ENCODE data around the gene KCNJ3. TPM values are rescaled to one million over a fixed set of nuclear protein-coding genes. Genes with fewer than 3 reads are reported as not detected.

The KCNJ3 gene
- polyA plus RNA-seq, 3 donors: not detected

DNA sequence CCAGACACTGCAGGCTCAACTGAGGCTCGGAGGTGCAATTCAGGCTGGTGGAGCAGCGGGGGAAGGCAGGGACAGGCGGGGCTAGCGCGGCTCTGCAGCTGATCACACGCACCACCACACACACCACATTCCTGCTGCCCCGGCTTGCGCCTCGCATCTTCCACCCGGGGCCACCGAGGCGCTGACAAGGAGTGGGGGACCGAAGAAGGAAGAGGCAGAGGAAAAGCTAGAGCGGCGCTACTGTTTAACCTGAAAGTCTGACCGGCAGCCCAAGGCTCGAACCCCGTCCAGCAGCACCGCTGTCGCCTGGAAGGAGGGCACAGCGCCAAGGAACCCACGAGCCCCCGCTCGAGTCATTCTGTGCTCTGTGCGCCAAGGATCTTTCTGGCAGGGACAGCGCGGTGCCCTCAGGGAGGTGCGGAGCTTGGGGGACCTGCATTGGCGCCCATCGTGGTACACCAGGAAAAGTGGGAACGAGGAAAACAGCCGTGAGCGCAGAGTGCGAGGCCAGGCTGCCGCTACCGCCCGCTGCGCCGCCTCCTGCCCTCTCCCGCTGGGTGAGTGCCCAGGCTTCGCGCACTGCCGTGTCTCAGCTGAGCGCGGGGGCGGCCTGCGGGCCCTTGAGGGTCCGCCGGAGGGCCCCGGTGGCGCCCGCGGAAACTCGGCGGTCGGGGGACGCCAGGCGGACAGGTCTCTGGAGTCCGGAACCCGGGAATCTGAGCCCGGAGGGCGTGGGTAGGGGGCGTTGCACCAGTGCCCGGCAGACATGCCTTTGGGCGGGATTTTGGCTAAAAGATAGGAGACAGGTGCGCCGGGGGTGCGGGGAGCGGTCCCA is 860 bp upstream of the KCNJ3 start:
- H3K36me3 ChIP-seq (replicated peaks in 1 of 2; ENCODE audit: control insufficient read depth in 1 of 2, insufficient read depth in 2 of 2, low read length in 2 of 2): no peaks in the 10 kb centered on the region
- DNase-seq: no peak
- no peak overlapping the region for H2AFZ ChIP-seq (ENCODE audit: insufficient read depth, low read depth, low read length, poor library complexity, severe bottlenecking)
- WGBS (ENCODE audit: insufficient coverage): under 1% methylated on average over 57 of the region's 69 CpGs
- H3K27me3 ChIP-seq (ENCODE audit: control insufficient read depth in 2 of 2, insufficient read depth in 2 of 2, low read length in 2 of 2): peaks cover 28 to 46% of the 10 kb centered on the region in 2 donors
- TF ChIP-seq, protein P1, sequence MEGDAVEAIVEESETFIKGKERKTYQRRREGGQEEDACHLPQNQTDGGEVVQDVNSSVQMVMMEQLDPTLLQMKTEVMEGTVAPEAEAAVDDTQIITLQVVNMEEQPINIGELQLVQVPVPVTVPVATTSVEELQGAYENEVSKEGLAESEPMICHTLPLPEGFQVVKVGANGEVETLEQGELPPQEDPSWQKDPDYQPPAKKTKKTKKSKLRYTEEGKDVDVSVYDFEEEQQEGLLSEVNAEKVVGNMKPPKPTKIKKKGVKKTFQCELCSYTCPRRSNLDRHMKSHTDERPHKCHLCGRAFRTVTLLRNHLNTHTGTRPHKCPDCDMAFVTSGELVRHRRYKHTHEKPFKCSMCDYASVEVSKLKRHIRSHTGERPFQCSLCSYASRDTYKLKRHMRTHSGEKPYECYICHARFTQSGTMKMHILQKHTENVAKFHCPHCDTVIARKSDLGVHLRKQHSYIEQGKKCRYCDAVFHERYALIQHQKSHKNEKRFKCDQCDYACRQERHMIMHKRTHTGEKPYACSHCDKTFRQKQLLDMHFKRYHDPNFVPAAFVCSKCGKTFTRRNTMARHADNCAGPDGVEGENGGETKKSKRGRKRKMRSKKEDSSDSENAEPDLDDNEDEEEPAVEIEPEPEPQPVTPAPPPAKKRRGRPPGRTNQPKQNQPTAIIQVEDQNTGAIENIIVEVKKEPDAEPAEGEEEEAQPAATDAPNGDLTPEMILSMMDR (IDR thresholded peaks at IDR 0.05): no peak
- H3K27ac ChIP-seq (ENCODE audit: low read depth in 1 of 2, low read length in 2 of 2): no peak overlapping the region
- H3K4me3 Mint-ChIP-seq: peak overlapping the region in 1 of 2 donors; percentile 86
- peaks cover 36 to 43% (median 39%) of the 10 kb centered on the region in 3 donors for H3K27me3 Mint-ChIP-seq (ENCODE audit: low read depth in 3 of 3)
- peaks cover 0 to 8% of the 10 kb centered on the region in 2 donors for H3K9me3 ChIP-seq (replicated peaks in 1 of 2; ENCODE audit: control insufficient read depth in 1 of 2, insufficient read depth in 1 of 2, low read length in 2 of 2)
- no peaks in the 10 kb centered on the region for H3K79me2 ChIP-seq (ENCODE audit: insufficient read depth, low read length)
- H3K4me1 Mint-ChIP-seq: peaks cover 4% of the 10 kb centered on the region
- H3K27ac Mint-ChIP-seq: peak overlapping the region in 1 of 7 donors; percentile 14
- H3K9ac ChIP-seq (ENCODE audit: insufficient read depth, low read length, poor library complexity, severe bottlenecking): no peak overlapping the region
- intact Hi-C loops (cut with micrococcal nuclease): no loop called here
- no peak overlapping the region for H3K4me2 ChIP-seq (replicated peaks; ENCODE audit: extremely low read depth, low read length, poor library complexity, severe bottlenecking)
- peaks cover 0 to 20% (median 9%) of the 10 kb centered on the region in 7 donors for H3K9me3 Mint-ChIP-seq
- no peaks in the 10 kb centered on the region for H3K4me1 ChIP-seq (ENCODE audit: control insufficient read depth in 1 of 2, insufficient read depth in 2 of 2, low read length in 2 of 2)
- H4K20me1 ChIP-seq (ENCODE audit: insufficient read depth, low read length): no peaks in the 10 kb centered on the region
- peaks cover 0 to 1% of the 10 kb centered on the region in 2 donors for H3K36me3 Mint-ChIP-seq
- H3K4me3 ChIP-seq (replicated peaks in 1 of 3; ENCODE audit: low read depth in 2 of 3, low read length in 3 of 3): no peak overlapping the region

DNA sequence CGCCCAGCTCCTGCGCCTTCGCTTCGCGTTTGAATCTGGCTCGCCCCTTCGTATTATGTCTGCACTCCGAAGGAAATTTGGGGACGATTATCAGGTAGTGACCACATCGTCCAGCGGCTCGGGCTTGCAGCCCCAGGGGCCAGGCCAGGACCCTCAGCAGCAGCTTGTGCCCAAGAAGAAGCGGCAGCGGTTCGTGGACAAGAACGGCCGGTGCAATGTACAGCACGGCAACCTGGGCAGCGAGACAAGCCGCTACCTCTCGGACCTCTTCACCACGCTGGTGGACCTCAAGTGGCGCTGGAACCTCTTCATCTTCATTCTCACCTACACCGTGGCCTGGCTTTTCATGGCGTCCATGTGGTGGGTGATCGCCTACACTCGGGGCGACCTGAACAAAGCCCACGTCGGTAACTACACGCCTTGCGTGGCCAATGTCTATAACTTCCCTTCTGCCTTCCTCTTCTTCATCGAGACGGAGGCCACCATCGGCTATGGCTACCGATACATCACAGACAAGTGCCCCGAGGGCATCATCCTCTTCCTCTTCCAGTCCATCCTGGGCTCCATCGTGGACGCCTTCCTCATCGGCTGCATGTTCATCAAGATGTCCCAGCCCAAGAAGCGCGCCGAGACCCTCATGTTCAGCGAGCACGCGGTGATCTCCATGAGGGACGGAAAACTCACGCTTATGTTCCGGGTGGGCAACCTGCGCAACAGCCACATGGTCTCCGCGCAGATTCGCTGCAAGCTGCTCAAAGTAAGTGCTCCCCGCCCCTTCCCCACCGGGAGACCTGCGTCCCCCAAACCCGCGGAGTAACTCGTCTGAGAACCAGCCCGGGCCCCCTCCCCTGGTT is 453 bp downstream of the KCNJ3 start:
- DNase-seq: no peak
- no peak overlapping the region for H3K4me3 ChIP-seq (replicated peaks in 1 of 3; ENCODE audit: low read depth in 2 of 3, low read length in 3 of 3)
- no peak overlapping the region for H2AFZ ChIP-seq (ENCODE audit: insufficient read depth, low read depth, low read length, poor library complexity, severe bottlenecking)

More for the DNA sequence above, 453 bp downstream of the KCNJ3 start:
- TF ChIP-seq, protein P1 (IDR thresholded peaks at IDR 0.05): no peak
- Histone ChIP-seq H3K27me3 (ENCODE audit: control insufficient read depth in 2 of 2, insufficient read depth in 2 of 2, low read length in 2 of 2) (peaks cover 28 to 46% of the 10 kb centered on the region in 2 donors), H3K4me2 (replicated peaks; ENCODE audit: extremely low read depth, low read length, poor library complexity, severe bottlenecking) (no peak overlapping the region), H3K9ac (ENCODE audit: insufficient read depth, low read length, poor library complexity, severe bottlenecking) (no peak overlapping the region), H3K36me3 (replicated peaks in 1 of 2; ENCODE audit: control insufficient read depth in 1 of 2, insufficient read depth in 2 of 2, low read length in 2 of 2) (no peaks in the 10 kb centered on the region), H3K9me3 (replicated peaks in 1 of 2; ENCODE audit: control insufficient read depth in 1 of 2, insufficient read depth in 1 of 2, low read length in 2 of 2) (peaks cover 0 to 8% of the 10 kb centered on the region in 2 donors), H3K27ac (ENCODE audit: low read depth in 1 of 2, low read length in 2 of 2) (no peak overlapping the region), H3K79me2 (ENCODE audit: insufficient read depth, low read length) (no peaks in the 10 kb centered on the region), H4K20me1 (ENCODE audit: insufficient read depth, low read length) (no peaks in the 10 kb centered on the region), H3K4me1 (ENCODE audit: control insufficient read depth in 1 of 2, insufficient read depth in 2 of 2, low read length in 2 of 2) (no peaks in the 10 kb centered on the region)
- Mint-ChIP-seq H3K9me3 (peaks cover 0 to 19% (median 8%) of the 10 kb centered on the region in 7 donors), H3K27me3 (ENCODE audit: low read depth in 3 of 3) (peaks cover 36 to 46% (median 39%) of the 10 kb centered on the region in 3 donors), H3K36me3 (peaks cover 0 to 1% of the 10 kb centered on the region in 2 donors), H3K4me1 (peaks cover 4% of the 10 kb centered on the region), H3K27ac (no peak overlapping the region), H3K4me3 (peak overlapping the region in 1 of 2 donors; percentile 83)
- intact Hi-C loops (cut with micrococcal nuclease): no loop called here
- WGBS (ENCODE audit: insufficient coverage): 8% methylated on average over 50 of the region's 60 CpGs

Measured in CD14-positive monocyte (primary cell).